Fibroblast of the aortic adventitia (primary cell): ENCODE measurements around the gene LRP1B. TPM values are rescaled to one million over a fixed set of nuclear protein-coding genes. Genes with fewer than 3 reads are reported as not detected.

ENCODE experiments used
- DNase-seq: peaks from one replicate; pipeline ENCODE4 v3.0.0-alpha.2; 2010; ENCODE audit warnings: low read depth
- H3K4me3 ChIP-seq: 2 replicates; pipeline ENCODE4 v1.5.1; 2011; ENCODE audit warnings: low read depth, mild to moderate bottlenecking, control low read depth, low read length, moderate library complexity
- CTCF ChIP-seq: IDR thresholded peaks from 2 replicates; pipeline ENCODE4 v1.5.1; 2011; ENCODE audit warnings: mild to moderate bottlenecking, low read length, control low read depth, inconsistent platforms; ENCODE audit not compliant: insufficient read depth
- total RNA-seq: library from RNA; depleted of rRNA; stranded (reverse); fragments of >200 nt; gene quantifications from 2 replicates; pipeline ENCODE4 v1.2.3, GENCODE V29; 2012; ENCODE audit warnings: low replicate concordance

The LRP1B gene
- total RNA-seq, 1 donor, result 0.36 TPM

GRCh38 chr2:141015341-141016047 is 1115.3 kb downstream of the LRP1B start:
- peak; percentile 22 for DNase-seq
- no peak overlapping the region for H3K4me3 ChIP-seq
- TF ChIP-seq CTCF, result no peak

GRCh38 chr2:141003967-141004657 is 1126.7 kb downstream of the LRP1B start:
- no peak overlapping the region for H3K4me3 ChIP-seq
- no peak for DNase-seq
- TF ChIP-seq CTCF, result no peak

- DNase-seq, result peak; percentile 73
- no peak overlapping the region for H3K4me3 ChIP-seq
- no peak for TF ChIP-seq CTCF
Measured at GRCh38 chr2:141001750-141002149, 1129.1 kb downstream of the LRP1B start.

- DNase-seq, result peak; percentile 26
- no peak overlapping the region for H3K4me3 ChIP-seq
- TF ChIP-seq CTCF, result no peak
Measured at GRCh38 chr2:140998577-140998976, 1132.2 kb downstream of the LRP1B start.

GRCh38 chr2:140998017-140998416 is 1132.8 kb downstream of the LRP1B start:
- H3K4me3 ChIP-seq, result no peak overlapping the region
- no peak for TF ChIP-seq CTCF
- peak; percentile 19 for DNase-seq

GRCh38 chr2:140994856-140995255 is 1136.0 kb downstream of the LRP1B start:
- DNase-seq, result no peak
- TF ChIP-seq CTCF, result no peak
- no peak overlapping the region for H3K4me3 ChIP-seq
